Activated CD8-positive, alpha-beta memory T cell treated with anti-CD3 and anti-CD28 coated beads, Interleukin-2, amount 50 U/mL, for 1 hour (primary cell): ENCODE measurements around the gene ZNF385C.

Experiments
- DNase-seq: peaks from one replicate; pipeline ENCODE4 v3.0.0-alpha.2; 2020; ENCODE audit errors: extremely low read depth

Gene ZNF385C

GRCh38 chr17:42077755-42078154, 20.5 kb downstream of the ZNF385C start:
- no peak for DNase-seq

- DNase-seq = no peak
These were observed 21.3 kb downstream of the ZNF385C start for GRCh38 chr17:42076797-42077559.

- no peak for DNase-seq
These were observed 22.5 kb downstream of the ZNF385C start for GRCh38 chr17:42075789-42076188.

GRCh38 chr17:42072323-42073187, 25.7 kb downstream of the ZNF385C start:
- DNase-seq = no peak

GRCh38 chr17:42071810-42072209, 26.5 kb downstream of the ZNF385C start:
- no peak for DNase-seq

- DNase-seq = no peak
These were observed 29.3 kb downstream of the ZNF385C start for GRCh38 chr17:42068979-42069378.

- no peak for DNase-seq
These were observed 30.7 kb downstream of the ZNF385C start for GRCh38 chr17:42067371-42068091.

GRCh38 chr17:42065201-42065600, 33.1 kb downstream of the ZNF385C start:
- DNase-seq = no peak

- no peak for DNase-seq
These were observed 35.6 kb downstream of the ZNF385C start for GRCh38 chr17:42062681-42063080.

GRCh38 chr17:42061646-42062487, 36.4 kb downstream of the ZNF385C start:
- no peak for DNase-seq

GRCh38 chr17:42060231-42060630, 38.0 kb downstream of the ZNF385C start:
- no peak for DNase-seq

GRCh38 chr17:42059815-42060214, 38.5 kb downstream of the ZNF385C start:
- DNase-seq = no peak

- no peak for DNase-seq
These were observed 40.2 kb downstream of the ZNF385C start for GRCh38 chr17:42058063-42058462.

- no peak for DNase-seq
These were observed 41.6 kb downstream of the ZNF385C start for GRCh38 chr17:42056635-42057034.

GRCh38 chr17:42055496-42055895, 42.8 kb downstream of the ZNF385C start:
- DNase-seq = no peak

- DNase-seq = no peak
These were observed 43.2 kb downstream of the ZNF385C start for GRCh38 chr17:42055027-42055426.

GRCh38 chr17:42053731-42054500, 44.4 kb downstream of the ZNF385C start:
- no peak for DNase-seq

- DNase-seq = no peak
These were observed 45.9 kb downstream of the ZNF385C start for GRCh38 chr17:42052346-42052877.

GRCh38 chr17:42051645-42052044, 46.6 kb downstream of the ZNF385C start:
- DNase-seq = no peak

GRCh38 chr17:42051013-42051400, 47.3 kb downstream of the ZNF385C start:
- DNase-seq = no peak
